Brain microvascular endothelial cell (primary cell): ENCODE data around the gene LMTK2.

Experiments used
- DNase-seq: peaks from one replicate; pipeline ENCODE4 v3.0.0-alpha.2; 2020
- H3K27ac ChIP-seq: fragments of 250-450 bp; sonication (Bioruptor Pico); 2 replicates; pipeline ENCODE4 v1.5.1; 2020; ENCODE audit warnings: mild to moderate bottlenecking, moderate library complexity
- H3K27me3 ChIP-seq: fragments of 250-450 bp; sonication (Bioruptor Pico); replicated peaks from 2 replicates; pipeline ENCODE4 v1.5.1; 2020; ENCODE audit warnings: mild to moderate bottlenecking
- H3K36me3 ChIP-seq: fragments of 250-450 bp; sonication (Bioruptor Pico); replicated peaks from 2 replicates; pipeline ENCODE4 v1.5.1; 2020; ENCODE audit warnings: mild to moderate bottlenecking
- H3K4me3 ChIP-seq: 2 replicates; pipeline ENCODE4 v1.5.1; 2011; ENCODE audit warnings: low read depth, mild to moderate bottlenecking, control low read depth, low read length, moderate library complexity
- in situ Hi-C: cut with HindIII; loops from 2 replicates; pipeline ENCODE4 v1.10.0; 2017; ENCODE audit warnings: low sequenced_read_pairs, low pct_ligation_motif_present
- TF ChIP-seq, protein P1 (sequence below): IDR thresholded peaks from 2 replicates; pipeline ENCODE4 v1.5.1; 2011; ENCODE audit warnings: low read depth, mild to moderate bottlenecking, moderate library complexity, low read length, control low read depth, inconsistent platforms; ENCODE audit errors: missing control alignments

LMTK2 gene

DNA sequence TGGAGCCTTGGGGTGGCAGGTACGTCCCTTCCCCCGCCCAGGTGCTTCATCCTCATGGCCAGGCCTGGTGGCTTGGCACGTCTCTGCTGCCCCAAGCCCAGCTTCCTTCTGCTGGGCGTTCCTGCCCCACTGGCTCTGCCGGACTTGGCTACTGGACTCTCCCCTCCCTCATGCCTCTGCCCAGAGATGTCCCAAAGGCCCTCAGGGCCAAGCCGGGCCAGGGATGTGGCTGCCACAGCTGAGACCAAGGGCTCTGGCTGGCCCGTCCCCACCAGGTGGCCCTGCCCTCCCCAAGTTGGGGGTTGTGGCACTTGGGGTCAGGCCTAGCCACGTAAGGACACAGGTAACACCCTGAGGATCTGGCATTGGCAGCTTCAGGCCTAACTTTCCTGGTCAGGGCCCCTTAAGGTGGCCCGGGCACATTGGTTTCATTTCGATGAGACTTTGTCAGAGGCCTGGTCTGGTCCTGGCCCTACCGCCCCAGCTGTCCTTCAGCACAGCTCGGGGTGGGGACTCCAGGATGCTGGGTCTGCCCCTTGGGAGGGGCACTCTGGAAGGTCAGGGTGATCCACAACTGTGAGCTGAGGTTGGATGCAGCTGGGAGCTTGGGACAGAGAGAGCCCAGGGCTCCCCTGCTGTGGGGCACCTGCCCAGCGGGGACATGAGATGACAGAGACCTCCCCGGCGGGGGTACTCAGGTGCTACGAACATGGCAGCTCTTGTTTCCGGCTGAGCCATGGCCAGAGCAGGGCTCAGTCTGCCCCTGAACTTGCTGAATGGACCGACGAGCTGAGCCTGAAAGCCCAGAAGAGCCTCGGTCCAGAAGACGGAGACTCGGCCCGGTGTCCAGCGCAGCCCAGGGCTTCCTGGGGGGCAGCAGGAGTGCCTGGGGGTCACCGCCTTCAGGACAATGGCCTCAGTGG, 107.5 kb downstream of the LMTK2 start:
- DNase-seq: no peak

DNA sequence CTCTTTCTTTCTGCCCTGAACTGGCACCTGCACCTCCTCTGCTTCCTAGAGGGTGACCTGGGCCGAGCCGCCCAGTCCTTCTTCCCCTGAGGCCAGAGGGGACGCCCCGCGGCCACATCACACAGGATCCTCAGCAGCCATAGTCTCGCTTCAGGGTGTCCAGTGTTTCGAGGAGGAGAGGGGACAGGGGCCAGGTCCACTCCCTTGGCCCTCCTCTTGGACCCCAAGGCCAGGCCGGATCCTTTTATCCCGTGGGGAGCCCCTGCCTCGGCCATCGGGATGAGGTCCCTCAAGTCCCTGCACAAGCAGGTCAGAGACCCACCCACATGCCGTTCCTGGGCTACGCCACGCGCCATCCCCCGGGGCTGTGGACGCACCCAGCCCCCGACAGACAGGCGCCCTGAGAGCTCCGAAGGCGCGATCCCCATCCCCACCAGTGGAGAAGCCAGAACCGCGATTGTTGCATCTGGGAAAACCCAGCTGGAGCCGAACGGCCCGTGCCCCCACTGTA, 108.2 kb downstream of the LMTK2 start:
- no peaks in the 10 kb centered on the region for H3K27me3 ChIP-seq
- H3K4me3 ChIP-seq: no peak overlapping the region
- peaks cover 5% of the 10 kb centered on the region for H3K36me3 ChIP-seq
- no peak for DNase-seq
- TF ChIP-seq, protein P1, sequence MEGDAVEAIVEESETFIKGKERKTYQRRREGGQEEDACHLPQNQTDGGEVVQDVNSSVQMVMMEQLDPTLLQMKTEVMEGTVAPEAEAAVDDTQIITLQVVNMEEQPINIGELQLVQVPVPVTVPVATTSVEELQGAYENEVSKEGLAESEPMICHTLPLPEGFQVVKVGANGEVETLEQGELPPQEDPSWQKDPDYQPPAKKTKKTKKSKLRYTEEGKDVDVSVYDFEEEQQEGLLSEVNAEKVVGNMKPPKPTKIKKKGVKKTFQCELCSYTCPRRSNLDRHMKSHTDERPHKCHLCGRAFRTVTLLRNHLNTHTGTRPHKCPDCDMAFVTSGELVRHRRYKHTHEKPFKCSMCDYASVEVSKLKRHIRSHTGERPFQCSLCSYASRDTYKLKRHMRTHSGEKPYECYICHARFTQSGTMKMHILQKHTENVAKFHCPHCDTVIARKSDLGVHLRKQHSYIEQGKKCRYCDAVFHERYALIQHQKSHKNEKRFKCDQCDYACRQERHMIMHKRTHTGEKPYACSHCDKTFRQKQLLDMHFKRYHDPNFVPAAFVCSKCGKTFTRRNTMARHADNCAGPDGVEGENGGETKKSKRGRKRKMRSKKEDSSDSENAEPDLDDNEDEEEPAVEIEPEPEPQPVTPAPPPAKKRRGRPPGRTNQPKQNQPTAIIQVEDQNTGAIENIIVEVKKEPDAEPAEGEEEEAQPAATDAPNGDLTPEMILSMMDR: no peak
- no peak overlapping the region for H3K27ac ChIP-seq
- in situ Hi-C loops: no loop called here

More for the DNA sequence above, 107.5 kb downstream of the LMTK2 start:
- Histone ChIP-seq H3K36me3 (peaks cover 5% of the 10 kb centered on the region), H3K27ac (no peak overlapping the region), H3K4me3 (no peak overlapping the region), H3K27me3 (no peaks in the 10 kb centered on the region)
- in situ Hi-C loops: no loop called here
- TF ChIP-seq, protein P1: no peak

DNA sequence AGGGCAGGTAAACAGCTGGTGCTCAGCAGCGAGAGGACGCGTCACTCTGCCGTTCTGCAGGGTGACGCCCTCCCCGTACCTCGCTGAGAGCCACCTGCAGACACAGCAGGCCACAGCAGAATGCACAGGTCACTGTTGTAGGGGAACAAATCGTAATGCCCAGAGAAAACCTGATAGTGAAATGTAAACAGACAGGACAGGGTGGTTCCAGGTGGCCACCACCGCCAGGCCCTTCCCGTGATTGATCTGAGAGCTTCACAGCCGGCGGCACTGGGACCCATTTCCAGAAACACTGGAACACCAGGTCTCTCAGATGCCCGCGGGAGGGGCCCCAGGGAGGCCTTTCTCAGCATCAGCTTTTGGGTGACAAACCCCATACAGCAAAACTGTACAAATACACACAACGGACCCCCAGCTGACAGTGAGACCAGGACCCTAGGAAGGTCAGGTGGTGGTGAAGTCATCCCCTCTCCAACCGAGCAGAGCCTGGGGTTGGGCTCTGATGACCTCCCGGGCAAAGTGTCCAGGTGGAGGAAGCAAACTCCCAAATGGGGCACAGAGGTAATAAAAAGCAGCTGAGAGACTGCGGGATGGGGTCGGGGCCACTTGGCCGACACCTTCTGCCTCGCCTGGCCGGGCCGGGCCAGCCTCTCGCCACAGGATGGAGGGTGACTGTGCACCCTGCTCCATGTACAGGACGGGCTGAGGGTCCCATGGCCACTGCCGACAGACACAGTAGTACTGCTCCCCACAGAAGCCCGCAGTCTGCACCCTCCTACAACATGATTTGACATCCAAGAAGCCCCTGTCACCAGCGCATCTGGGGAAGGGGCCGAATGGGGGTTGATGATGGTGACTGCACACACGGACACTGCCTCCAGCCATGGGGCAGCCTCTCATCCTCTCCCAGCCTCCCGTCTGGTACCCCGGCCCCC, 109.2 kb downstream of the LMTK2 start:
- Histone ChIP-seq H3K4me3 (no peak overlapping the region), H3K27me3 (no peaks in the 10 kb centered on the region), H3K36me3 (peaks cover 5% of the 10 kb centered on the region), H3K27ac (no peak overlapping the region)
- in situ Hi-C loops: no loop called here
- DNase-seq: no peak
- TF ChIP-seq, protein P1: no peak

DNA sequence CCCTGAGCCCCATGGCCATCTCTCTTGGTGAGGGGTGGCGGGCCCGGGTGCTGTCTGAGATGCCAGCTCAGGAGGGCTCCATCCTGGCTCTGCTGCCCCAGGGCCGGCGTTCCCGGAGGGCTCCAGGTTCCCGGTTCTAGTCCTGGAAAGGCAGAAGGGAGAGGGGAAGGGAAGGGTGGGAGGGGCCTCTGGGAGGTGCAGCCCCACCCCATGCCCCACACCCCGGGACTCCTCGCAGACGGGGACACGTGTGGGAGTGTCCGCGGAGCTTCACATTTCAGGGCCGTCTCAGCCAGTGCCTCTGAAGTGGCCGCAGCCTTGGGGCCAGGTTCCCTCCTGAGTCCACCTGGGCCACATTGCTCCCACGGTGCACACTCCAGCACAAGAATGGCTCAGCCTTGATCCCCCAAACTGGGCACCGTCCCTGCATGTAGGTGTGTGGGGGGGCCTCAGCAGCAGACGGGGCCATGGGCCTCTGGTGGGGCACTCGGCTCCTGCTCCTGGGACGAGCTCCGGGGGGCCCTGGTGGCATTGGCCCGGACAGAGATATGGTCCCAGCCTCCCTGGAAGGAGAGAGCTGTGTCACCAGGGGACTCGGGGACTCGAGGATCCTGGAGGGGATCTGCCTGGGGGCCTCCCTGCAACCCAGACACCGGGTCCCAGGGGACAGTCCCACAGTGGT, 110.4 kb downstream of the LMTK2 start:
- in situ Hi-C loops: no loop called here
- H3K27ac ChIP-seq: no peak overlapping the region
- TF ChIP-seq, protein P1: no peak
- no peaks in the 10 kb centered on the region for H3K27me3 ChIP-seq
- no peak overlapping the region for H3K4me3 ChIP-seq
- peaks cover 5% of the 10 kb centered on the region for H3K36me3 ChIP-seq
- no peak for DNase-seq
